GM12878 (cell line): ENCODE data around the gene TEPSIN. TPM values are rescaled to one million over a fixed set of nuclear protein-coding genes. Genes with fewer than 3 reads are reported as not detected.
A peak's percentile ranks its signal among the peaks of the same experiment; 100 is the strongest.

Experiments
- ATF3 ChIP-seq: IDR thresholded peaks from 2 replicates; pipeline ENCODE4 v1.6.1; 2011; ENCODE audit warnings: low read depth, mild to moderate bottlenecking, low read length, moderate library complexity, borderline replicate concordance; ENCODE audit errors: extremely low read depth
- ATF7 ChIP-seq: fragments of 450-650 bp; IDR thresholded peaks from 2 replicates; pipeline ENCODE4 v1.6.1; 2016; ENCODE audit warnings: low read depth, mild to moderate bottlenecking
- BMI1 ChIP-seq: fragments of 450-650 bp; IDR thresholded peaks from 2 replicates; pipeline ENCODE4 v1.6.1; 2016; ENCODE audit warnings: mild to moderate bottlenecking, moderate library complexity, borderline replicate concordance
- BRCA1 ChIP-seq: IDR thresholded peaks from 2 replicates; pipeline ENCODE4 v1.6.1; 2011; ENCODE audit warnings: low read depth, low read length, improper control_type of control experiment
- CBX3 ChIP-seq: fragments of 200-600 bp; sonication (generic); IDR thresholded peaks from 2 replicates; pipeline ENCODE4 v1.6.1; 2016; ENCODE audit warnings: low read depth, borderline replicate concordance
- CHD1 ChIP-seq: IDR thresholded peaks from 2 replicates; pipeline ENCODE4 v1.6.1; 2012; ENCODE audit warnings: low read depth, low read length, improper control_type of control experiment
- DPF2 ChIP-seq: fragments of 450-650 bp; IDR thresholded peaks from 2 replicates; pipeline ENCODE4 v1.6.1; 2017; ENCODE audit warnings: mild to moderate bottlenecking
- E2F4 ChIP-seq: IDR thresholded peaks from 2 replicates; pipeline ENCODE4 v1.6.1; 2012; ENCODE audit warnings: low read depth, low read length, improper control_type of control experiment
- IKZF2 ChIP-seq, 2 experiments: fragments of 450-650 bp; IDR thresholded peaks; 2 replicates each; pipeline ENCODE4 v1.6.1; 2017; ENCODE audit warnings: mild to moderate bottlenecking in 2 of 2, moderate library complexity in 2 of 2
- JUND ChIP-seq: IDR thresholded peaks from 2 replicates; pipeline ENCODE4 v1.6.1; 2012; ENCODE audit warnings: low read depth, mild to moderate bottlenecking, low read length, improper control_type of control experiment, moderate library complexity
- KAT2A ChIP-seq: conservative IDR thresholded peaks from 2 replicates; pipeline ENCODE4 v1.6.1; 2011; ENCODE audit warnings: low read depth, low read length; ENCODE audit not compliant: control insufficient read depth
- LARP7 ChIP-seq: fragments of 450-650 bp; IDR thresholded peaks from 2 replicates; pipeline ENCODE4 v1.6.1; 2017; ENCODE audit warnings: mild to moderate bottlenecking
- NFIC ChIP-seq: IDR thresholded peaks from 2 replicates; pipeline ENCODE4 v1.6.1; 2012; ENCODE audit warnings: low read depth, mild to moderate bottlenecking, inconsistent platforms, low read length, moderate library complexity
- NKRF ChIP-seq: fragments of 450-650 bp; conservative IDR thresholded peaks from 2 replicates; pipeline ENCODE4 v1.6.1; 2017; ENCODE audit warnings: mild to moderate bottlenecking, moderate library complexity
- PML ChIP-seq: IDR thresholded peaks from 2 replicates; pipeline ENCODE4 v1.6.1; 2012; ENCODE audit warnings: low read length, inconsistent platforms
- POLR2AphosphoS5 ChIP-seq: IDR thresholded peaks from 2 replicates; pipeline ENCODE4 v1.6.1; 2011; ENCODE audit warnings: mild to moderate bottlenecking, low read length, inconsistent platforms
- RUNX3 ChIP-seq: IDR thresholded peaks from 2 replicates; pipeline ENCODE4 v1.6.1; 2012; ENCODE audit warnings: low read length, inconsistent platforms
- SMARCA5 ChIP-seq: fragments of 450-650 bp; IDR thresholded peaks from 2 replicates; pipeline ENCODE4 v1.6.1; 2017; ENCODE audit warnings: mild to moderate bottlenecking
- SREBF2 ChIP-seq: IDR thresholded peaks from 2 replicates; pipeline ENCODE4 v1.6.1; 2012; ENCODE audit warnings: mild to moderate bottlenecking, low read length
- TCF12 ChIP-seq: IDR thresholded peaks from 2 replicates; pipeline ENCODE4 v1.6.1; 2011; ENCODE audit warnings: low read depth, mild to moderate bottlenecking, low read length
- TCF3 ChIP-seq: IDR thresholded peaks from 2 replicates; pipeline ENCODE4 v1.6.1; 2012; ENCODE audit warnings: low read depth, mild to moderate bottlenecking, low read length, borderline replicate concordance; ENCODE audit not compliant: insufficient read depth
- ZBED1 ChIP-seq: IDR thresholded peaks from 2 replicates; pipeline ENCODE4 v1.6.1; 2016; ENCODE audit warnings: borderline replicate concordance
- ZNF207 ChIP-seq: fragments of 450-650 bp; IDR thresholded peaks from 2 replicates; pipeline ENCODE4 v1.6.1; 2014; ENCODE audit warnings: antibody characterized with exemption, mild to moderate bottlenecking, borderline replicate concordance
- ZNF24 ChIP-seq: fragments of 450-650 bp; IDR thresholded peaks from 2 replicates; pipeline ENCODE4 v1.6.1; 2017; ENCODE audit warnings: antibody characterized with exemption, mild to moderate bottlenecking
- ZNF687 ChIP-seq: fragments of 450-650 bp; IDR thresholded peaks from 2 replicates; pipeline ENCODE4 v1.6.1; 2017; ENCODE audit warnings: mild to moderate bottlenecking, moderate library complexity
- polyA plus RNA-seq, 11 experiments: library from polyadenylated mRNA; depleted of rRNA in 4 of 11; unstranded in 6 of 11; stranded (reverse) in 5 of 11; fragments of >200 nt; fragmentation: Nextera tagmentation in 4 of 11; fragmentation: Illumina TruSeq in 1 of 11; extraction: Ambion mirVana in 4 of 11; extraction: Trizol in 1 of 11; gene quantifications; 1 replicate in 1 of 11; 2 replicates in 10 of 11; pipeline versions ENCODE4 v1.2.1 to v1.2.3, GENCODE V29; 2011 to 2016; ENCODE audit warnings: inconsistent platforms in 2 of 11, missing spikeins in 2 of 11, low read depth in 1 of 11
- total RNA-seq, 4 experiments: library from RNA; depleted of rRNA in 3 of 4; stranded (reverse); fragments of >200 nt in 3 of 4; fragmentation: Illumina TruSeq in 1 of 4; extraction: Trizol in 1 of 4; gene quantifications; 2 replicates each; pipeline versions ENCODE4 v1.2.1 to v1.2.3, GENCODE V29; 2013 to 2021

The TEPSIN gene
- total and polyA plus RNA-seq, 10 of the 15 experiments (the other 5 are each of a cell fraction or from before 2014, with no cell fraction given), result 0.87 to 36.7 (median 5.3) TPM

- TF ChIP-seq ZNF687, result peak; percentile 79
- no peak for TF ChIP-seq SMARCA5
- no peak for TF ChIP-seq BMI1
- no peak for TF ChIP-seq ATF7
- no peak for TF ChIP-seq CBX3
- TF ChIP-seq PML, result no peak; the same call in 1 of the 2 replicates
- no peak for TF ChIP-seq E2F4
- TF ChIP-seq KAT2A, result no peak
- TF ChIP-seq IKZF2 (IDR thresholded peaks at IDR 0.05), result peak in 1 of 2 experiments; percentile 25; a peak in 2 of 4 replicates
- TF ChIP-seq SREBF2, result no peak
- TF ChIP-seq RUNX3, result 0 out of 2 replicates have a peak, but pooled peaks have one; percentile 49
- no peak for TF ChIP-seq JUND
- no peak for TF ChIP-seq TCF12
- no peak for TF ChIP-seq DPF2
- no peak for TF ChIP-seq CHD1
- TF ChIP-seq BRCA1, result no peak
- no peak for TF ChIP-seq ATF3
- no peak for TF ChIP-seq ZBED1
- TF ChIP-seq POLR2AphosphoS5, result peak; percentile 81
- TF ChIP-seq LARP7, result no peak
- TF ChIP-seq NFIC, result no peak
- TF ChIP-seq NKRF, result no peak; the same call in 1 of the 2 replicates
- TF ChIP-seq ZNF207, result no peak; the same call in 1 of the 2 replicates
- TF ChIP-seq TCF3, result 0 out of 2 replicates have a peak, but pooled peaks have one; percentile 27
- TF ChIP-seq ZNF24, result no peak
These were observed 46.5 kb upstream of the TEPSIN start (continued) for GRCh38 chr17:81285179-81285878.
